NCI-H2227 (cell line): ENCODE data around the gene HSF4.
"Not testable (repeated sequence)": the region's sequence is repeated elsewhere in the genome, so short reads cannot be mapped to it uniquely, and the experiment has no call there.

ENCODE experiments used
- DNase-seq: peaks from one replicate; lab custom pipeline; 2025; ENCODE audit not compliant: unreplicated experiment; lab: John Stamatoyannopoulos, UW

The HSF4 gene

GRCh38 chr16:67164599-67165061 lies at the start of gene HSF4:
Gene HSF4 (plus strand): TSS chr16:67164745. CDS start chr16:67164812, 67 bp downstream.
- DNase-seq = no peak

- no peak for DNase-seq
Measured at GRCh38 chr16:67114793-67115192, 49.8 kb upstream of the HSF4 start.

- no peak for DNase-seq
Measured at GRCh38 chr16:67115639-67116038, 48.9 kb upstream of the HSF4 start.

GRCh38 chr16:67116388-67117311 lies 47.9 kb upstream of the HSF4 start:
- no peak for DNase-seq

GRCh38 chr16:67117716-67118115 lies 46.8 kb upstream of the HSF4 start:
- no peak for DNase-seq

- DNase-seq = no peak
Measured at GRCh38 chr16:67120025-67120424, 44.5 kb upstream of the HSF4 start.

- DNase-seq = not testable (repeated sequence)
Measured at GRCh38 chr16:67122799-67123198, 41.7 kb upstream of the HSF4 start.

- DNase-seq = no peak
Measured at GRCh38 chr16:67128417-67128816, 36.1 kb upstream of the HSF4 start.

GRCh38 chr16:67128887-67129286 lies 35.7 kb upstream of the HSF4 start:
- DNase-seq = no peak

- DNase-seq = no peak
Measured at GRCh38 chr16:67129422-67129821, 35.1 kb upstream of the HSF4 start.

GRCh38 chr16:67137605-67138004 lies 26.9 kb upstream of the HSF4 start:
- DNase-seq = no peak

GRCh38 chr16:67141391-67141790 lies 23.2 kb upstream of the HSF4 start:
- DNase-seq = no peak

GRCh38 chr16:67142342-67142741 lies 22.2 kb upstream of the HSF4 start:
- DNase-seq = no peak

GRCh38 chr16:67144943-67145342 lies 19.6 kb upstream of the HSF4 start:
- DNase-seq = no peak

GRCh38 chr16:67145746-67146145 lies 18.8 kb upstream of the HSF4 start:
- no peak for DNase-seq

GRCh38 chr16:67146523-67147357 lies 17.8 kb upstream of the HSF4 start:
- DNase-seq = no peak

GRCh38 chr16:67147437-67148140 lies 17.0 kb upstream of the HSF4 start:
- DNase-seq = no peak

GRCh38 chr16:67148221-67148620 lies 16.3 kb upstream of the HSF4 start:
- no peak for DNase-seq

- DNase-seq = no peak
Measured at GRCh38 chr16:67148656-67149275, 15.8 kb upstream of the HSF4 start.

GRCh38 chr16:67149276-67150046 lies 15.1 kb upstream of the HSF4 start:
- no peak for DNase-seq
